ENCODE data around the gene OR10A6.

DNA sequence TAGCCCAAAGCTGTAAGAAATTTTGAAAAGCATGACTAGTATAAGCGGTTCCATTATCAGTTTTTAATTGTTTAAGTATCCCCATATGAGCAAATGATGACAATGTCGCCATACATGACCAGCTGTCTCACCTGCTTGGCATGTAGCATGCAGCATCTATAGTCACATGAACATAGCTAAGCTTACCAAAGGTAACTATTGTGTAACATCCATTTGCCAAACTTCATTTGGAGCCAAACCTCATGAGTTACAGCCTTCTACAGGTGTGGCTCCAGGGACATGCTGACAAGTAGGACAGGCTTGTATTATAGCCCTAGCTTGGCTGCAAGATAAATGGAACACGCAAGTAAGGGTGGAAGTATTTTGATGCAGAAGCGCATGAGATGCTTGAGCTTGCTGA lies 30.4 kb downstream of the OR10A6 start:
- TF ChIP-seq, protein P1, sequence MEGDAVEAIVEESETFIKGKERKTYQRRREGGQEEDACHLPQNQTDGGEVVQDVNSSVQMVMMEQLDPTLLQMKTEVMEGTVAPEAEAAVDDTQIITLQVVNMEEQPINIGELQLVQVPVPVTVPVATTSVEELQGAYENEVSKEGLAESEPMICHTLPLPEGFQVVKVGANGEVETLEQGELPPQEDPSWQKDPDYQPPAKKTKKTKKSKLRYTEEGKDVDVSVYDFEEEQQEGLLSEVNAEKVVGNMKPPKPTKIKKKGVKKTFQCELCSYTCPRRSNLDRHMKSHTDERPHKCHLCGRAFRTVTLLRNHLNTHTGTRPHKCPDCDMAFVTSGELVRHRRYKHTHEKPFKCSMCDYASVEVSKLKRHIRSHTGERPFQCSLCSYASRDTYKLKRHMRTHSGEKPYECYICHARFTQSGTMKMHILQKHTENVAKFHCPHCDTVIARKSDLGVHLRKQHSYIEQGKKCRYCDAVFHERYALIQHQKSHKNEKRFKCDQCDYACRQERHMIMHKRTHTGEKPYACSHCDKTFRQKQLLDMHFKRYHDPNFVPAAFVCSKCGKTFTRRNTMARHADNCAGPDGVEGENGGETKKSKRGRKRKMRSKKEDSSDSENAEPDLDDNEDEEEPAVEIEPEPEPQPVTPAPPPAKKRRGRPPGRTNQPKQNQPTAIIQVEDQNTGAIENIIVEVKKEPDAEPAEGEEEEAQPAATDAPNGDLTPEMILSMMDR (IDR thresholded peaks at IDR 0.05 in 4 of 5, conservative IDR thresholded peaks at IDR 0.05 in 1 of 5): no peak
- no peak for TF ChIP-seq POLR2A (IDR thresholded peaks at IDR 0.05)

All from gastrocnemius medialis (tissue), 4 donors.